ENCODE results near the gene HMCN2.

DNA sequence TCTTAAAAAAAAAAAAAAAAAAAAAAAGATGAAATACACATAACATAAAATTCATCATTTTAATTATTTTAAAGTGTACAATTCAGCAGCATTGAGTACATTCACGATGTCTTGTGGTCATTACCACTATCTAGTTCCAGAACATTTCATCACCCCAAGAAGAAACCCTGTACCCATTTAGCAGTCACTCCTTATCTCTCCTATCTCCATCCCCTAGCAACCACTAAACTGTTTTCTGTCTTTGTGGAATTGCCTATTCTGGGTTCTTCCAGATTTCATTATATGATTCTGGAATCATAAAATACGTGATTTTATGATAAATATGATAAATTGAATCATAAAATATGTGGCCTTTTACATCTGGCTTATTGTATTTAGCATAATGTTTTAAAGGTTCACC is 8.9 kb upstream of the HMCN2 start:
- TF ChIP-seq EP300 (IDR thresholded peaks at IDR 0.05; ENCODE audit: borderline replicate concordance), result no peak
- no peak for TF ChIP-seq EGR1 (IDR thresholded peaks at IDR 0.05)
- no peak for TF ChIP-seq NFIC (IDR thresholded peaks at IDR 0.05)
- no peak for TF ChIP-seq TAF1 (IDR thresholded peaks at IDR 0.05; ENCODE audit: low read depth)
- no peak for TF ChIP-seq ZBTB7A (IDR thresholded peaks at IDR 0.05; ENCODE audit: low read depth)
- no peak for TF ChIP-seq MAX (IDR thresholded peaks at IDR 0.05)
- TF ChIP-seq REST (IDR thresholded peaks at IDR 0.05; ENCODE audit: low read depth), result no peak
